GM12874 (cell line): Measurements from ENCODE around the gene REV3L.

ENCODE experiments used
- CTCF ChIP-seq: IDR thresholded peaks from 2 replicates; pipeline ENCODE4 v1.5.1; 2011; ENCODE audit warnings: low read depth, mild to moderate bottlenecking, control low read depth, low read length, moderate library complexity; ENCODE audit not compliant: insufficient read depth

REV3L gene

GRCh38 chr6:111342913-111343312 is 140.1 kb downstream of the REV3L start:
- TF ChIP-seq CTCF = no peak

GRCh38 chr6:111339294-111339693 is 143.7 kb downstream of the REV3L start:
- TF ChIP-seq CTCF = no peak

GRCh38 chr6:111338843-111339242 is 144.2 kb downstream of the REV3L start:
- no peak for TF ChIP-seq CTCF

- no peak for TF ChIP-seq CTCF
Measured at GRCh38 chr6:111337829-111338236, 145.2 kb downstream of the REV3L start.

- no peak for TF ChIP-seq CTCF
Measured at GRCh38 chr6:111329882-111330633, 153.0 kb downstream of the REV3L start.

GRCh38 chr6:111326563-111326962 is 156.5 kb downstream of the REV3L start:
- no peak for TF ChIP-seq CTCF

- TF ChIP-seq CTCF = no peak
Measured at GRCh38 chr6:111322145-111322544, 160.9 kb downstream of the REV3L start.
